Measurements from ENCODE around the gene RALB. TPM values are rescaled to one million over a fixed set of nuclear protein-coding genes. Genes with fewer than 3 reads are reported as not detected.

The RALB gene
- total RNA-seq, 2 donors from 2014 or later, result 43.7 to 48.5 TPM

- no peak for TF ChIP-seq CTCF (IDR thresholded peaks at IDR 0.05)
- Histone ChIP-seq H3K27me3 (no peaks in the 10 kb centered on the region), H3K27ac (no peak overlapping the region), H3K36me3 (peaks cover 31% of the 10 kb centered on the region), H3K4me3 (no peak overlapping the region), H3K4me1 (no peaks in the 10 kb centered on the region), H3K9me3 (no peaks in the 10 kb centered on the region)
- no peak for DNase-seq (ENCODE audit: low spot score)
Measured at GRCh38 chr2:120299561-120299960, 46.9 kb downstream of the RALB start.

GRCh38 chr2:120300385-120300784, 47.7 kb downstream of the RALB start:
- Histone ChIP-seq H3K27me3 (no peaks in the 10 kb centered on the region), H3K4me1 (no peaks in the 10 kb centered on the region), H3K36me3 (peaks cover 26% of the 10 kb centered on the region), H3K27ac (no peak overlapping the region), H3K9me3 (no peaks in the 10 kb centered on the region), H3K4me3 (no peak overlapping the region)
- no peak for TF ChIP-seq CTCF (IDR thresholded peaks at IDR 0.05)
- no peak for DNase-seq (ENCODE audit: low spot score)

GRCh38 chr2:120301284-120301683, 48.6 kb downstream of the RALB start:
- TF ChIP-seq CTCF (IDR thresholded peaks at IDR 0.05), result no peak
- Histone ChIP-seq H3K27ac (no peak overlapping the region), H3K4me1 (no peaks in the 10 kb centered on the region), H3K4me3 (no peak overlapping the region), H3K36me3 (peaks cover 26% of the 10 kb centered on the region), H3K9me3 (no peaks in the 10 kb centered on the region), H3K27me3 (no peaks in the 10 kb centered on the region)
- no peak for DNase-seq (ENCODE audit: low spot score)

GRCh38 chr2:120302301-120302700, 49.6 kb downstream of the RALB start:
- Histone ChIP-seq H3K4me3 (no peak overlapping the region), H3K36me3 (peaks cover 26% of the 10 kb centered on the region), H3K27me3 (no peaks in the 10 kb centered on the region), H3K4me1 (no peaks in the 10 kb centered on the region), H3K27ac (no peak overlapping the region), H3K9me3 (no peaks in the 10 kb centered on the region)
- DNase-seq (ENCODE audit: low spot score), result no peak
- TF ChIP-seq CTCF (IDR thresholded peaks at IDR 0.05), result no peak

- no peak for TF ChIP-seq CTCF (IDR thresholded peaks at IDR 0.05)
- Histone ChIP-seq H3K36me3 (peaks cover 26% of the 10 kb centered on the region), H3K27ac (no peak overlapping the region), H3K27me3 (no peaks in the 10 kb centered on the region), H3K4me1 (no peaks in the 10 kb centered on the region), H3K9me3 (no peaks in the 10 kb centered on the region), H3K4me3 (no peak overlapping the region)
- DNase-seq (ENCODE audit: low spot score), result no peak
Measured at GRCh38 chr2:120303177-120303576, 50.5 kb downstream of the RALB start.

- Histone ChIP-seq H3K36me3 (peaks cover 13% of the 10 kb centered on the region), H3K9me3 (no peaks in the 10 kb centered on the region), H3K4me1 (no peaks in the 10 kb centered on the region), H3K4me3 (no peak overlapping the region), H3K27ac (no peak overlapping the region), H3K27me3 (no peaks in the 10 kb centered on the region)
- TF ChIP-seq CTCF (IDR thresholded peaks at IDR 0.05), result peak in 1 of 2 donors; percentile 34
- no peak for DNase-seq (ENCODE audit: low spot score)
Measured at GRCh38 chr2:120305296-120305695, 52.6 kb downstream of the RALB start.
